ENCODE results near the gene FRAT2. TPM values are rescaled to one million over a fixed set of nuclear protein-coding genes. Genes with fewer than 3 reads are reported as not detected.

FRAT2 gene
- total and polyA plus RNA-seq, 4 donors = 2.7 to 15.1 (median 11.7) TPM

DNA sequence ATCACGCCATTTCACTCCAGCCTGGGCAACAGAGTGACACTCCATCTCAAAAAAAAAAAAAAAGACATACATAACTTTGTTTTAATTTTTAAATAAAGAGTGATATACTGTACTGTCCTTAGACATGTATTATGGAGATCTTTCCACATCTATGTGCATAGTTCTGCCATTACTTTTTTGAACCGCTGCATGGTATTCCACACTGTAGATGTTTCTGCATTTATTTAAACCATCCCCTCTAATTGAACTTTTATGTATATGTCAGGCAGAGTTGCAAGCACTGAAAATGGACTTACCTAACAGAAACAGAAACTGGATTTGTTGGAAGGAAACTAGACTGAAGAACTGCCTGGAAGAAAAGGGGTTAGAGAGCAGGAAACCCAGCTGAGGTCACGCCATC is 33.5 kb downstream of the FRAT2 start:
- peaks cover 4 to 23% (median 14%) of the 10 kb centered on the region in 4 donors for H3K4me1 ChIP-seq (ENCODE audit: control insufficient read depth in 4 of 4, insufficient read depth in 4 of 4, low read length in 3 of 4)
- no peak overlapping the region for H3K4me3 ChIP-seq (ENCODE audit: low read depth in 1 of 3, low read length in 3 of 3)
- no peak for TF ChIP-seq HNF4G (IDR thresholded peaks at IDR 0.05)
- TF ChIP-seq RAD21 (IDR thresholded peaks at IDR 0.05) = no peak
- no peak for TF ChIP-seq SP1 (IDR thresholded peaks at IDR 0.05)
- no peak for TF ChIP-seq HNF4A (conservative IDR thresholded peaks at IDR 0.05)
- no peak for TF ChIP-seq FOXA1 (IDR thresholded peaks at IDR 0.05)
- TF ChIP-seq, protein P1, sequence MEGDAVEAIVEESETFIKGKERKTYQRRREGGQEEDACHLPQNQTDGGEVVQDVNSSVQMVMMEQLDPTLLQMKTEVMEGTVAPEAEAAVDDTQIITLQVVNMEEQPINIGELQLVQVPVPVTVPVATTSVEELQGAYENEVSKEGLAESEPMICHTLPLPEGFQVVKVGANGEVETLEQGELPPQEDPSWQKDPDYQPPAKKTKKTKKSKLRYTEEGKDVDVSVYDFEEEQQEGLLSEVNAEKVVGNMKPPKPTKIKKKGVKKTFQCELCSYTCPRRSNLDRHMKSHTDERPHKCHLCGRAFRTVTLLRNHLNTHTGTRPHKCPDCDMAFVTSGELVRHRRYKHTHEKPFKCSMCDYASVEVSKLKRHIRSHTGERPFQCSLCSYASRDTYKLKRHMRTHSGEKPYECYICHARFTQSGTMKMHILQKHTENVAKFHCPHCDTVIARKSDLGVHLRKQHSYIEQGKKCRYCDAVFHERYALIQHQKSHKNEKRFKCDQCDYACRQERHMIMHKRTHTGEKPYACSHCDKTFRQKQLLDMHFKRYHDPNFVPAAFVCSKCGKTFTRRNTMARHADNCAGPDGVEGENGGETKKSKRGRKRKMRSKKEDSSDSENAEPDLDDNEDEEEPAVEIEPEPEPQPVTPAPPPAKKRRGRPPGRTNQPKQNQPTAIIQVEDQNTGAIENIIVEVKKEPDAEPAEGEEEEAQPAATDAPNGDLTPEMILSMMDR (IDR thresholded peaks at IDR 0.05; ENCODE audit: low read depth, low read length, missing input control) = no peak
- TF ChIP-seq FOXA2 (IDR thresholded peaks at IDR 0.05) = no peak
- no peak for TF ChIP-seq TAF1 (conservative IDR thresholded peaks at IDR 0.05)
- TF ChIP-seq, protein P2, sequence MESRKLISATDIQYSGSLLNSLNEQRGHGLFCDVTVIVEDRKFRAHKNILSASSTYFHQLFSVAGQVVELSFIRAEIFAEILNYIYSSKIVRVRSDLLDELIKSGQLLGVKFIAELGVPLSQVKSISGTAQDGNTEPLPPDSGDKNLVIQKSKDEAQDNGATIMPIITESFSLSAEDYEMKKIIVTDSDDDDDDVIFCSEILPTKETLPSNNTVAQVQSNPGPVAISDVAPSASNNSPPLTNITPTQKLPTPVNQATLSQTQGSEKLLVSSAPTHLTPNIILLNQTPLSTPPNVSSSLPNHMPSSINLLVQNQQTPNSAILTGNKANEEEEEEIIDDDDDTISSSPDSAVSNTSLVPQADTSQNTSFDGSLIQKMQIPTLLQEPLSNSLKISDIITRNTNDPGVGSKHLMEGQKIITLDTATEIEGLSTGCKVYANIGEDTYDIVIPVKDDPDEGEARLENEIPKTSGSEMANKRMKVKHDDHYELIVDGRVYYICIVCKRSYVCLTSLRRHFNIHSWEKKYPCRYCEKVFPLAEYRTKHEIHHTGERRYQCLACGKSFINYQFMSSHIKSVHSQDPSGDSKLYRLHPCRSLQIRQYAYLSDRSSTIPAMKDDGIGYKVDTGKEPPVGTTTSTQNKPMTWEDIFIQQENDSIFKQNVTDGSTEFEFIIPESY (IDR thresholded peaks at IDR 0.05) = no peak
- no peak for TF ChIP-seq RXRA (IDR thresholded peaks at IDR 0.05)
- TF ChIP-seq YY1 (IDR thresholded peaks at IDR 0.05) = no peak
- no peak for TF ChIP-seq GABPA (IDR thresholded peaks at IDR 0.05 in 1 of 2, conservative IDR thresholded peaks at IDR 0.05 in 1 of 2)
- no peak for TF ChIP-seq EGR1 (IDR thresholded peaks at IDR 0.05; ENCODE audit: low read depth in 2 of 2)
- TF ChIP-seq, protein P3, sequence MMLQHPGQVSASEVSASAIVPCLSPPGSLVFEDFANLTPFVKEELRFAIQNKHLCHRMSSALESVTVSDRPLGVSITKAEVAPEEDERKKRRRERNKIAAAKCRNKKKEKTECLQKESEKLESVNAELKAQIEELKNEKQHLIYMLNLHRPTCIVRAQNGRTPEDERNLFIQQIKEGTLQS (IDR thresholded peaks at IDR 0.05) = no peak
- TF ChIP-seq, protein P4, sequence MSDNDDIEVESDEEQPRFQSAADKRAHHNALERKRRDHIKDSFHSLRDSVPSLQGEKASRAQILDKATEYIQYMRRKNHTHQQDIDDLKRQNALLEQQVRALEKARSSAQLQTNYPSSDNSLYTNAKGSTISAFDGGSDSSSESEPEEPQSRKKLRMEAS (IDR thresholded peaks at IDR 0.05) = no peak
- no peak for TF ChIP-seq JUND (IDR thresholded peaks at IDR 0.05)
- TF ChIP-seq, protein P5, sequence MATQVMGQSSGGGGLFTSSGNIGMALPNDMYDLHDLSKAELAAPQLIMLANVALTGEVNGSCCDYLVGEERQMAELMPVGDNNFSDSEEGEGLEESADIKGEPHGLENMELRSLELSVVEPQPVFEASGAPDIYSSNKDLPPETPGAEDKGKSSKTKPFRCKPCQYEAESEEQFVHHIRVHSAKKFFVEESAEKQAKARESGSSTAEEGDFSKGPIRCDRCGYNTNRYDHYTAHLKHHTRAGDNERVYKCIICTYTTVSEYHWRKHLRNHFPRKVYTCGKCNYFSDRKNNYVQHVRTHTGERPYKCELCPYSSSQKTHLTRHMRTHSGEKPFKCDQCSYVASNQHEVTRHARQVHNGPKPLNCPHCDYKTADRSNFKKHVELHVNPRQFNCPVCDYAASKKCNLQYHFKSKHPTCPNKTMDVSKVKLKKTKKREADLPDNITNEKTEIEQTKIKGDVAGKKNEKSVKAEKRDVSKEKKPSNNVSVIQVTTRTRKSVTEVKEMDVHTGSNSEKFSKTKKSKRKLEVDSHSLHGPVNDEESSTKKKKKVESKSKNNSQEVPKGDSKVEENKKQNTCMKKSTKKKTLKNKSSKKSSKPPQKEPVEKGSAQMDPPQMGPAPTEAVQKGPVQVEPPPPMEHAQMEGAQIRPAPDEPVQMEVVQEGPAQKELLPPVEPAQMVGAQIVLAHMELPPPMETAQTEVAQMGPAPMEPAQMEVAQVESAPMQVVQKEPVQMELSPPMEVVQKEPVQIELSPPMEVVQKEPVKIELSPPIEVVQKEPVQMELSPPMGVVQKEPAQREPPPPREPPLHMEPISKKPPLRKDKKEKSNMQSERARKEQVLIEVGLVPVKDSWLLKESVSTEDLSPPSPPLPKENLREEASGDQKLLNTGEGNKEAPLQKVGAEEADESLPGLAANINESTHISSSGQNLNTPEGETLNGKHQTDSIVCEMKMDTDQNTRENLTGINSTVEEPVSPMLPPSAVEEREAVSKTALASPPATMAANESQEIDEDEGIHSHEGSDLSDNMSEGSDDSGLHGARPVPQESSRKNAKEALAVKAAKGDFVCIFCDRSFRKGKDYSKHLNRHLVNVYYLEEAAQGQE (IDR thresholded peaks at IDR 0.05) = no peak
- H3K9me3 ChIP-seq (ENCODE audit: control insufficient read depth in 4 of 4, low read length in 3 of 4) = no peaks in the 10 kb centered on the region
- H3K27me3 ChIP-seq (ENCODE audit: control insufficient read depth in 4 of 4, insufficient read depth in 4 of 4, low read length in 3 of 4) = no peaks in the 10 kb centered on the region
- no peaks in the 10 kb centered on the region for H3K36me3 ChIP-seq (ENCODE audit: control insufficient read depth in 4 of 4, insufficient read depth in 3 of 4, low read depth in 1 of 4, low read length in 3 of 4)
- DNase-seq (ENCODE audit: low spot score) = no peak
- H3K27ac ChIP-seq (ENCODE audit: low read depth in 1 of 2, low read length in 2 of 2) = no peak overlapping the region
- no peak overlapping the region for H3K9ac ChIP-seq (ENCODE audit: low read depth in 1 of 2, low read length in 2 of 2)
- WGBS = 94% methylated on average over 3 of the region's 3 CpGs

DNA sequence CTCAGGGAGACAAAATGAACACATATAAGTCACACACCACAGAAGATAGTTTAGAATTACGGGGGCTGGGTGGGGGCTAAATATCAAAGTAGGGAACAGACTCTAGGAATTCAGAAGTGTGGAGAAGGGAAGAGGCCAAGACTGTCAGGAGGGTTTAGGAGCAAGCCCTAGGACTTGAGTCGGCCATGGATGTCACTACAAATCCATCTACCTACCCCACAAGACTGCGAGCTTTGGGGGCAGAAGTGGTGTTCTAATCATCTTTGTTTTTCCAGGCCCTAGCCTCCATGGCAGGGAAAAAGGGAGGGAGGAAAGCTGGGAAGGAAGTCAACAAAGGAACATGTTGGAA is 36.3 kb downstream of the FRAT2 start:
- H3K9ac ChIP-seq (ENCODE audit: low read depth in 1 of 2, low read length in 2 of 2) = no peak overlapping the region
- H3K9me3 ChIP-seq (ENCODE audit: control insufficient read depth in 4 of 4, low read length in 3 of 4) = no peaks in the 10 kb centered on the region
- H3K4me3 ChIP-seq (ENCODE audit: low read depth in 1 of 3, low read length in 3 of 3) = no peak overlapping the region
- WGBS = 60% methylated on average over 3 of the region's 3 CpGs
- no peak for DNase-seq (ENCODE audit: low spot score)
- H3K36me3 ChIP-seq (ENCODE audit: control insufficient read depth in 4 of 4, insufficient read depth in 3 of 4, low read depth in 1 of 4, low read length in 3 of 4) = no peaks in the 10 kb centered on the region
- H3K27ac ChIP-seq (ENCODE audit: low read depth in 1 of 2, low read length in 2 of 2) = peak overlapping the region; percentile 39 to 76
- H3K27me3 ChIP-seq (ENCODE audit: control insufficient read depth in 4 of 4, insufficient read depth in 4 of 4, low read length in 3 of 4) = no peaks in the 10 kb centered on the region
- H3K4me1 ChIP-seq (ENCODE audit: control insufficient read depth in 4 of 4, insufficient read depth in 4 of 4, low read length in 3 of 4) = peaks cover 4 to 38% (median 23%) of the 10 kb centered on the region in 4 donors
- no peak for TF ChIP-seq FOXA1 (IDR thresholded peaks at IDR 0.05)
- no peak for TF ChIP-seq HNF4G (IDR thresholded peaks at IDR 0.05)
- TF ChIP-seq, protein P1 (IDR thresholded peaks at IDR 0.05; ENCODE audit: low read depth, low read length, missing input control) = no peak
- TF ChIP-seq NR2F2 (IDR thresholded peaks at IDR 0.05) = no peak
- no peak for TF ChIP-seq TAF1 (conservative IDR thresholded peaks at IDR 0.05)
- no peak for TF ChIP-seq EGR1 (IDR thresholded peaks at IDR 0.05; ENCODE audit: low read depth in 2 of 2)
- no peak for TF ChIP-seq JUND (IDR thresholded peaks at IDR 0.05)
- TF ChIP-seq, protein P3 (IDR thresholded peaks at IDR 0.05) = no peak
- no peak for TF ChIP-seq FOXA2 (IDR thresholded peaks at IDR 0.05)
- no peak for TF ChIP-seq RAD21 (IDR thresholded peaks at IDR 0.05)
- TF ChIP-seq RXRA (IDR thresholded peaks at IDR 0.05) = no peak
